HG03025 (cell line): ENCODE measurements around the gene YBX2.

ENCODE experiments used
- ATAC-seq: cut with Tn5 transposase; IDR thresholded peaks from one replicate; pipeline ENCODE4 v1.9.1; 2021; ENCODE audit warnings: mild to moderate bottlenecking, moderate library complexity; ENCODE audit not compliant: unreplicated experiment, low FRiP score

Gene YBX2

DNA sequence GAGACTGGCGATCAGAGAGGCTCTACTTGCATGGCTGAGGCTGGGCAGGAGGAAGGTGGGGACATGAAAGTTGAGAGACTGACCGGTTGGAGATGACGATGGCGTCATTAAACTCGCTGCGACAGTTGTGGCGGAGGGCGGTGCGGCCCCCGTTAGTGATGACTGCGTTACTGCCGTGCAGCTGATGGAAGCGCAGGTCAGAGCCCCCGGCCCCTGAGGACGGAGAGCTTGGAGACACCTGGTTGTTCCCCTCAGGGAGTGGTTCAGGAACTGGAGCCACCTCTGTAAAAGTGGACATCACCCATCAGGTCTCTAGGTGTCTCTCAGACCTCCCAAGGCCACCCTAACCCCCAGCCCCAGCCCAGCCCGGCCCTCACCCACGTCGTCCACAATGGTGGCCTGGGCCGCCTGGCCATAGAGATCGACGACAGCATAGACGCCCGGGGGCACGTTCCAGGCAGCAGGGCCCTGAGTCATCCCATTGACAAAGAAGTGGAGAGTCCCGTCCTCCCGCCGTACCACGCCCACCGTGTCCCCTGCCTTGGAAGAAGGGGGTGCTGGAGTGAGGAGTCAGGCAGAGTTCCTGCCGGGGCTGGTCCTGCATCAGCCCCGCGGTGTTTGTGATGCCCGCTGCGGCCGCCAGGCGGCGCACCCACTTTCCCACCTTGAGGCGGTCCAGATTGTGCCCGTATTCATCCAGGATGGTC, 29.4 kb upstream of the YBX2 start:
- ATAC-seq: no peak

DNA sequence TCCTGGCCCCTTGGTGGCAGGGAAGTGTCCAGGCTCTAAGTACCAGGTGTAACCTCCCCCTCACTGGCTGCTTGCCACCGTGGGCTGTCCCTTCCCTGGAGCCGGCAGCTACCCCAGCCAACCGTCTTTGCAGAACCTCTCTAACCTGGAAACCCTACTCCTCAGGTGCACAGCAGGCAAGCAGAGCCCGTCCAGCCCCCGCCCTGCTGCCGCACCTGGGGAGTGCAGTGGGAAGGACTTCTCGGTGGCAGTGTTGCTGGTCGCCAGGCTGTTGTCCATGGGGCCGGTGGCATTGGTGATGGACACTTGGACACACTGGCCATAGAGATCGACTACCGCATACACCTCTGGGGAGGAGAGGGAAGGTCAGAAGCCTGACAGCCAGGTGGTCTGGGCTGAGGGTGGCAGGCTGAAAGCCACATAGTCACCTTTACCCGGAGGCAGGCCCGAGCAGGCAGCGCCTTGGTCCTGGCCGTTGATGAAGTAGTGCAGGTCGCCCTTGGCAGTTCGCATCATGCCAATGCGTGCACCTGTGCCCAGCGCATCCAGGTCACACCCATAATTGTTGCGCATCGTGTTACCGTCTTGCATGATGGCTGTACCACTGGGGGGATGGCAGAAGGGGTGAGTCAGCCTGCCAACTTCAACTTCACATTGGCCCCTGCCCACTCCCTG, 28.2 kb upstream of the YBX2 start:
- ATAC-seq: no peak

DNA sequence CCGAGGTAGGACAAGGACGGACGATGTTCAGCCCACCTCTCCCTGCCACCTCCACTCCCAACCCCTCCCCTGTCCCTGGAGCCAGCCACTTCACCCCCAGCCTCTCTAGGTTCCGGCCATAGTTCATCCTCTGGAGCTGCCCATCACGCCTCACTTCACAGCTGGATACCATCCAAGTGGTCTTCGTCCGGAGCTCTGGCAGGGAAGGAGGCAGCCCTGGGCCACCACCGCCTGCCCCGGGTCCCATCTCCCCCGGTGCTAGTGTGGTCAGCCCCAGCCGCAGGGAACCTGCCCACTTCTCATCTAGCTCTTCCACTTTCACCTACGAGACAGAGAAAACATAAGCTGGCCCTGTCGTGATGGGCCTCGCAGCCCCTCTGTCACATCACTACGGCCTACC, 27.0 kb upstream of the YBX2 start:
- ATAC-seq: no peak

DNA sequence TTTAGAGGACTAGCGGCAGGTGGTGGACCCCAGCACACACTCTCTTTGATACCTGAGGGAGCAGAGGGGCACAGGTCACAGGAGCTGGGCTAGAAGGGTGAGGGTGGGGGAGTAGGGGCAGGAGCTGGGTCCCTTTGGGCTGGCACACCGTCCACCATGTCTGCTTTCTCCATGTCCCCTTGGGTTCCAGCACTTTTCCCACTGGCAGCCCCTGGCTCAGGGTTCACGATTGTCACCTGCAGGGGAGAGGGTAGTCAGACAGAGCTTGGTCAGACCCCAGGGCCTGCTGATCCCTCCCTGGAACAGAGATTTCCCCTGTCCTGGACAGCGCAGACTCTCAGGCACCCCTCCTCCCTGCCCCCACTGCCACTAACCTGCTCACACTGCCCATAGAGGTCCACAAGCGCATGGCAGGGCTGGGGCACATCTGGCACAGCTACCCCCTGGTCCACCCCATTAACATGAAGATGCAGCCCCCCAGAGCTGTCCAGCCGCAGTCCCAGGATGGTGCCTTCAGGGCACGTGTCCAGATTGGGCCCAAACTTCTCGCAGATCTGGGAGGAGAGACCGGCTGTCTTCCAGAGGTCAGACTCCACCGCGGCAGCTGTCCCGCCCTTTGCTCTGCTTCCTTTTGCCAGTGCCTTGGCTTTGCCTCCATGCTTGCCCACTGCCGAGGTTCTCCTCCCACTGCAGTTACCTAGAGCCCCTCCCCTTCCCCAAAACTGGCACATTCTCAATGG, 23.9 kb upstream of the YBX2 start:
- ATAC-seq: no peak

DNA sequence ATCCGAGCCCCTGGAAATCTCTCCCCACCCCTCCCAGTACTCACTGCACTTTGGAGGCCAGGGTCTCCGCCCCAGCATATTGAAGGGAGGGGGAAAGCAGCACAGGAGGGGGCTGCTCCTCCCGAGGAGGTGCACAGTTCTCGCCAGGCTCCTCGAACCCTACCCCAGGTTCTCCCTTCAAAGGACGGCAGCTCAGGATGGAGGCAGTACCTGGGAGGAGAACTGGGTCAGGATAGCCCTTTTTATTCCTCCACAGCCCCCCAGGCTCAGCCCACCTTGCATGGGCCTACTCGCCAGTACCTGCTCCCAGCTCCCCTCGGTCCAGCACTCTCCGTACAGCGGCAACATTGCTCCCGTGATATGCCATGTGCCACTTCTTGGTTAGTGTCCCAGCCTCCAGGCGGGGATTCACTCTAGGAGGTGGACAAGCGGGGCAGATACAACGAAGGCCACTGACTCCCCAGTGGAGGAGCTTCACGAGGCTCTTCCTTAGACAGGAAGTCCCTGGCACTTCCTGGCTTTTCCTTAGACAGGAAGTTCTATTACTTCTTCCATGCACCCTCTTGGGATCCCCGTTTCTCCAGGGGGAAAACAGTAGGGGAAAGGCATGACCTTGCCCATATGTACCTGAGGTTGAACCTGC, 22.8 kb upstream of the YBX2 start:
- no peak for ATAC-seq

DNA sequence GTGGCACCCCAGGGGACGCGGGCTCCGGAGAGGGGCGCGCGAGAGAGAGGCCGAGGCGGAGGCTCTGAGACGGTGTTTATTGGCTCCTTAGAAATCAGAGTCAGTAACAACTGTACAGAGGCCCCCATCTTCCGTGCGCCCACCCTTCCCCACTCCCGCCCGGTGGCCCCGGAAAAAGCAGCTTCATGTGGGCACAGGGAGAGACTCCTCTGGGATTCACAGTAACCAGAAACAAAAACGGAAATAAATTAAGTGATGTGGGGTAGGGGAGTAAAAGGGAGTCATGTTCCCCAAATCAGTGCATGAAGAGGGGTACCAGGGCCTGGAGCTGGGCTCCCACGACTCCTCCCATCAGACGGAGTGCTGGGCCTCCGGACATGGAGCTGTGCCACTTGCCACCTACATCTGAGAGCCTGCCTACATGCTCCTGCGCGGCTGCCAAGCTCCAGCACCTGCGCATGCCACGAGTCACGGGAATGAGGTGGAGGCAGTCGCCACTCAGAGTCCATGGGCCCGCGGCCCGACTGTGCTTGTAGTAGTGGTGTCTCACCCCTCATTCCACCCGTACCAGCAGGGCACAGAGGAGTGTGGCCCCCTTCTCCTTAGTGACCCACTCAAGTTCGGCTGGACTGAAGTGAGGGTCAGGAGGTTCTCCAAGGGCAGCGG, 21.3 kb upstream of the YBX2 start:
- peak; percentile 12 for ATAC-seq

DNA sequence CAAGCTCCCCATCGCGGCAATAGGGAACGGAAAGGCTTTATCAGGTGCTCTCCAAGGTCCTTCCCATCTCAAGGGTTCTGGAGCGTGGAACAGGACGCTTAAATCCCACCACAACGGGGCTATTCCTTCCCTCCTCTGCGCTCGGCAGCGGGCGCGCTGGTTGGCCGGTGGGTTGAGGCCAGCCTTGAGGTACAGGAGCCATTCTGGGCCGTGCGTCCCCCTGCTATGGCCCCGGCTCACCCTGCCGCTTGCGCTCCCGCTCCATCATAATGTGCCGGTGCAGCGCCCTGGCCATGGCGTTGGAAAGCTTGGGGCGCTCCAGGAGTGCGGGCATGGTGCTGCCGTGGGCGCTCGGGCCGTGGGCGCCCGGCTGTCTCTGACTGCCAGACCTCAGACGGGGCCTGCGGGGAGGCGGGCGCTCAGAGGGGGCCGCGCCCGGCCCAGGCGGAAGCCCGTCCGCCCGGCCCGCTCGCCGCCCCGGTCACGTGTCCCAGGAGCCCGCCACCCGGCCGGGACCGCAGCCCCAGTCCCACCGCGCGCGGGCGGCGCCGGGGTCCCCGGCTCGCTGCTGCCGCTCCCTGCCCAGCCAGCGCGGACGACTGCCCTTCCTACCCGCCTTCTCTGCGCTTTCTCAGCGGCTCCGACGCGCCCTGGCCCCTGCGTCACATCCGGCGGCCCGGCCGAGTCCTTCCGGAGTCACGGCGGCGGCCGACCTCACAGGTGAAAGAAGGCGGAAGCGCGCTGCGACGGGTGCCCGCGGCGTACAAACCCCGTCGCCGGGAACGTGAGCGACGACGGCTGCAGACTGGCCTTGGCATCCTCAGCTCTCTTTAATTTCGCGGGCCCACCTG, 20.5 kb upstream of the YBX2 start, which contains the start of gene GPS2:
Gene GPS2, minus strand, starts transcription at position 642 of the 851 bp plus-strand sequence. Its CDS starts 308 bp downstream, at position 334.
- peak; percentile 47 for ATAC-seq

DNA sequence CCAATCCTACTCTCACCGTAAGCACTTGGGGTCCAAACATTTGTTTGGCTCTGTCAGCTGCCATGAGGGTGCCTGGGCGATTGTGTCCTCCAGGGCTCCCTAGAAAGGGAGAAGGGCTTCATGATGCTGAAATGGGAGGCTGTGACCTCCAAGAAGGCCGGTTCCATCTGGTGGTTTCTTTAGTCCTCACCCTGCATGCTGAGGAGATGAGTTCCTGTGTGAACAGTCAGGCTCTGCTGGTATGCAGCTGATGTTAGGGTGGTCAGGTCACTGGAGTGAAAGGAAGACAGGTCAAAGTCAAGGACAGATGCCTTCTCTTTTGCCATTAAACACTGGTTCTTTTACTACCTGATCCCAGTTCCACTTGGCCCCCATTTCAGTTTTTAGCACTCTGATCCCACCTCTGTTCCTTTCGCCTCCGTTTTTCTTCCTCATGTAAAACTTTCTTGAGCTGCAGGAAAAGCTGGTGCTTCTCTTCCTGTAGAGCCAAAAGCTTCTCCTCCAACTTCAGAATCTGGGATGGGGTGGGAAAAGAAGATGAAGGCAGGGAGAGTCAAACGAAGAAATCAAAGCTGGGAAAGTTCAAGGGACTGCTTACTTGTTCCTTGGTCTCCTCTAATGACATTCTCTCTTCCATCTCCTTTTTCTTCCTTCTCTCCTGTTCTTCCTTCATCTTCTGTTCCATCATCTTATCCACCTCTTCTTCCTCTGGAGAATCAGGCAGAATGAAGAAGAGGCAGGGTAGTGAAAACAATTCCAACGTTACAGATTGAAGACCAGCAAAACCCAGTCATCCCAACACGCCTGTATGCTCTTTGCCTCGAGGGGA, 19.7 kb upstream of the YBX2 start:
- ATAC-seq: no peak

DNA sequence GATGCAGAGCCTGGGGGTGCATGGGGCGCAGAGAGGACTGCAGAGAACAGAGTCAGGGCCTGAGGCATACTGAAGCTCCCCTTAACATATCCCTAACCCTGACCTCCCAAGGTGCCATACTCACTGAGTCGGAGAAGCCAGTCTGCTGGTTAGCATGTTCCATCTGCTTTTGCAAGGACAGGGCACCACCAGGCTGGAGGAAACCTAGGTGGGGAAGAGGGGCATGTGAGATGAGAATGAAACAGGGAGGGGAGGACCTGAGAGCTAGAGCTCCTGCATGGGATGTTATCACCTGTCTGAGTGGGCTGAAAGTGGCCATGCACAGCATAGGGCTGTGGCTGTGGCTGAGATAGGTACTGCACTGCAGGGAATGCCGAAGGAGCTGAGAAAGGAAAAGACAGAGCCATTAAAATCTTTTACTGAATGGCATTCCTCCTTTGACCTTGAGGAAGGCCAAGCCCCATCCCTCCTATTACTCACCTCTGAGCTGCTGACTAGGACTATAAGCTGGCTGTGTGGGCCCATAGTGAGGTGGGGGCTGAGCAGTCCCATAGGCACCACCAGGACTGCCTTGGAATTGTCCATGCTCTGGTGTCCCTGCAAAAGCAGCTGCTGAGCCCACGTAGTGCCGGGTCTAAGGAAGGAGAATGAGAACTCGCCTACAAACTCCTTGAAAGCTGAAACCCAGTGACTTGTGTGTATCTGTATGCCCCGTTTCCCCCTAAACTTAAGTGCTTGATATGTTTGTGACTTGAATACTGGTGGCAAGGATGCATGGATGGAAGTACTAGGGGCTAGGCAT, 18.9 kb upstream of the YBX2 start:
- no peak for ATAC-seq

DNA sequence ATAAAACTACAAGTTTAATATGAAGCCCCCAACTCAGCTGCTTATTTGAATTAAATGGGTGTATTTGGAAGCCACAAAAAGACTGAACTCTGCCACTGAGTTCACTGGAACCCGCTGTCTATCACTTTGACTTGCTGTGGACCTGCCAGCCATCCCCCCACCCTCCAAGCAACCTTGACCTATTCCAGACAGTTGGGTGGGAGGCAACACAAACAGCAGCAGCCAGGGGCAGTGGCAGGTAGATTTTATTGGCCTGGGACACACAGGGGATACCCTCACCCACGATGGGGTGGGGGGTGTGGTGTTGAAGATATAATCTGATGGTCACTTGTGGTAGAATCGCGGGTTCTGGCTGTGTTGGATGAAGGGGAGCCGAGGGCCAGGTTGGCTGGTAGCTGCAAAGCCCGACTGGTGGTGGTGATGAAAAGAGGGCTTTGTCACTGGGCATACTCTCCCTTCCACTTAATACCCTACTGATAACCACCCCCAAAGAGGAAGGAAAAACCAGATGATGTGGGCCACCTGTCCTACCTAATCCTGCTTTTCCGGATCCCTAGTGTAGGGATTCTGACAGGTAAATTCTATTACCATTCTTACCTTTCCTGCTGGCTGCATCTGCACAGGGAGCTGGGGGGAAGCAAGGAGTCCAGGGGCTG, 18.1 kb upstream of the YBX2 start:
- ATAC-seq: no peak

DNA sequence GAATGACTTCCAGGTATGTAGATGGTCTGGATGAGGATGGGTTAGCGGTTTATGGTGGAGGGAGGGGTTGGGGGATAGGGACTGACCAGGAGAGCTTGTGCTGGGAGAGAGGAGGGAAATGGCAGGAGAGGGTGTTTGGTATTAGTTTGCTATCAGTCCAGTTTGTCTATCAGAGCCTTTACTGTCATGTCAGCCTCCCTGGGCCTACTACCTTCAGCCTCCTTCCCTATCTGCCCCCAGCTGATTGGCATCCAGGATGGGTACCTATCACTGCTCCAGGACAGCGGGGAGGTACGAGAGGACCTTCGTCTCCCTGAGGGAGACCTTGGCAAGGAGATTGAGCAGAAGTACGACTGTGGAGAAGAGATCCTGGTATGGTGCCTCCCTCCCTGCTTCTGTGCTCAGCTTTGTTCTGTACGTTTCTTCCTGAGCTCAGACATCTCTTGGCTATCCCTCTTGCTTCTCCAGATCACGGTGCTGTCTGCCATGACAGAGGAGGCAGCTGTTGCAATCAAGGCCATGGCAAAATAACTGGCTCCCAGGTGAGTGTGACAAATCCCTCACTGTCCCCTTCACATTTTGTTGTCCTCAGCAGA, 16.8 kb upstream of the YBX2 start:
- no peak for ATAC-seq

DNA sequence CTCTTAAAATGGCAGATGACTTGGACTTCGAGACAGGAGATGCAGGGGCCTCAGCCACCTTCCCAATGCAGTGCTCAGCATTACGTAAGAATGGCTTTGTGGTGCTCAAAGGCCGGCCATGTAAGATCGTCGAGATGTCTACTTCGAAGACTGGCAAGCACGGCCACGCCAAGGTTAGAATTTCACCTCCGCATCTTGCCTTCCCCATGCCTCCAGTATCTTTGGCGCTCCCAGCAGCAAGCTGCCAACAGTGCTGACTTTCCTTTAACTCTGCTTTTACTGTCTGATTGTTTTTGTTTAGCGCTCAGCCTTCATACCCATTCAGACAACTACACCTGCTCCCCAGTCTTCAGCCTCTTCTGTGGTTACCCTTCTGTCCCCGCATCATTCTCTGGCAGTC, 15.2 kb upstream of the YBX2 start:
- no peak for ATAC-seq

DNA sequence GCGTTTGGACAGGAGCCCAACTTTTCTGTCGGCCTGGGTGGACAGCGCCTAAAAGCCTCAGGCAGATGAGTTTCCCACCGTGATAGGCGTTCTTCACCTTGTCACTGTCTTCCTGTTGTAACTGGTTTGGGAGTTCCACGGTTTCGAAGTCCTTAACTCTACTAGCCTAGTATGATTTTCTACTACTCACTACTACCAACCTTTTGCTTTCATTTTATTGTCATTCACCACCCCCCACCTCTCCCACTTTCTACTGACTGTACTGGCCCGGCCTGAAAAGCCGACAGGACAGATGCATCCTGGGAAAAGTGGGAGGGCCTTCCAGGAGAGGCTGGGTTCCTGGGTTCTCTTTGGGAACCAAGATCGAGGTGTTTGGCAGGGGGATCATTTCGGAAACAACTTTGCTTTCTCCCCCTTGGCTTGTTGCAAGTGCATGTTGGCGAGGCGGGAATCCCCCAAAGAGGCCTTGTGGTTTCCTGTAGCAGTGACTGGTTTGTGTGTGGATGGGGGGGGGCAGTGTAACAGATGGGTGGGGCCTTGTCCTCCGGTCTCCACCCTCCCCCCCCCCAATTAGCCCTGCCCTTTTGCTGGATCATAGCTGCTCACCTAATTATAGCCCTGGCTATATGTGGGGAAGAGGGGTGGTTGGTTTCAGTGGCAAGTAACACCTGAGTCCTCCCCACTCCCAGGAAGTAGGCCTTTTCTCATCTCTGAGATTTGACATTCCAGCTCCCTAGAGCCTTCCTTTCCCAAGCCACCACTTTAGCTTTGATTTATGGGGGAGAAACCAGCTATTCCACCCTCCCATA, 14.4 kb upstream of the YBX2 start:
- ATAC-seq: peak; percentile 20

DNA sequence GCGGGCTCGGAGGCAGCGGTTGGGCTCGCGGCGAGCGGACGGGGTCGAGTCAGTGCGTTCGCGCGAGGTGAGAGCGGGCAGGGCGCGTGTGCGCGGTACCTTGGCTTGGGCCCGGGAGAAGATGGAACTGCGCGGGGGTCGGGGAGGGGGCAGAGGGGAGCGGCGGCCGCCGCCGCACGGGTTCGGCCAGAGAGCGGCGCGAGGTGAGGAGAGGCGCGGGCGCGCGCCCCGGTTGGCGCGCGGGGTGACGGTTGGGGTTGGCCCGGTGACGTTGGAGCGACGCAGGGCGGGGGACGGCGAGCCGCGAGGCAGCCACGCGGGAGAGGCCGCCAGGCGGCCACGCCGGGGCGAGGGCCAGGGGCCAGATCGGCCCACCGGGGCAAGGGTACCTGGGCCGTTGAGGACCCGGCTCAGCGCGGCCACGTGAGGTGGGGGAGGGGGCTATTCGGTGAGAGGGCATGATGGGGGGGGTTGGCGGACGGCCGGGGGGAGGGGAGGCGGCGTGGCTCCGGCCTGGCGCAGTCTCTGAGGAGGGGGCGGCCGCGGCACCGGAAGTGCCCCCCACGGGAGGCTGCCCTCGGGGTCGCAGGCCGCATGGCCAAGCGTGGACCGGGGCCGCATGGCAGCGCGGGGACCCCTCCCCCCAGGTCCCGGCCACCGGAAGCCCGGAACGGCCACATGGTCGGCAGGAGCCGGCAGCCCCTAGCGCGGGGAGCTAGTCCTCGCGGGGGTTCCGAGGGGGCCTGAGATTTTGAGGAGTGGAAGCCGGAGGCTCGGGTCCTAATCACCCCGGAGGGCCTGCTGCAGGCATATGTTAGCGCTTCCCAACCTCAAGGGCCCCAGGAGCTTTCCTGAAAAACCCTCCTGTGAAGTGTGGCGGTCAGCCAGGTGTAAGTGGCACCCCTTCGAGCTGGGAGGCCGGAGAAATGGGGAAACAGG, 13.5 kb upstream of the YBX2 start:
- peak; percentile 4 for ATAC-seq
